ENCODE results near the gene IGF1R.

Gene IGF1R

DNA sequence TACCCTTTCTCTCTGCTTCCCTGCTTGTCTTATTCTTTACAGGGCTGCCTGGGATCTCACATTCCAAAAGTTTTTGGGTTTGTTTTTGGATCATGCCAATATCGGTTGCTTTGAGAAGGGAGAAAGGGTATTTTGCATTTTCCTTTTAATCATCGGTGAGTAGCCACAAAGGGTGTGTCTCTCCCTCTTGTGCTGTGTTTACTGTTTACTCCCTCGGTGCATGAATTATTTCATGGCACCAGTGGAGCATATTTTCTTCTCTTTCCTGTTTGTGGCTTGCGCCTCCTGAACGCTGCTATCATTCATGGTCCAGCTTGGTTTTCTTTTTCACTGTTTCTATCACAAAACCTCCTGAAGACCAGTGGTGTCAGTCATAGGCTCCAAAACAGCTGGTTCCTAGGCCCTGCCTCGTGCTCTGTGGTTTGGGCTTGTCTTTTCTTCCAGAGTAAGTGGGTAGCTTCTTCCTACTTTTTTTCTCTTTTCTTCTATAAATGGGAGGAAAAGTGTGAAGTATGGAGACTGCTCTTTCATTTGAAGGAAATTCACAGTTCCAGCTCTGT lies 54.9 kb downstream of the IGF1R start:
- no peak overlapping the region for H3K4me3 ChIP-seq (ENCODE audit: low read depth, low read length)
- no peak for DNase-seq (ENCODE audit: low read depth)
- TF ChIP-seq, protein P1, sequence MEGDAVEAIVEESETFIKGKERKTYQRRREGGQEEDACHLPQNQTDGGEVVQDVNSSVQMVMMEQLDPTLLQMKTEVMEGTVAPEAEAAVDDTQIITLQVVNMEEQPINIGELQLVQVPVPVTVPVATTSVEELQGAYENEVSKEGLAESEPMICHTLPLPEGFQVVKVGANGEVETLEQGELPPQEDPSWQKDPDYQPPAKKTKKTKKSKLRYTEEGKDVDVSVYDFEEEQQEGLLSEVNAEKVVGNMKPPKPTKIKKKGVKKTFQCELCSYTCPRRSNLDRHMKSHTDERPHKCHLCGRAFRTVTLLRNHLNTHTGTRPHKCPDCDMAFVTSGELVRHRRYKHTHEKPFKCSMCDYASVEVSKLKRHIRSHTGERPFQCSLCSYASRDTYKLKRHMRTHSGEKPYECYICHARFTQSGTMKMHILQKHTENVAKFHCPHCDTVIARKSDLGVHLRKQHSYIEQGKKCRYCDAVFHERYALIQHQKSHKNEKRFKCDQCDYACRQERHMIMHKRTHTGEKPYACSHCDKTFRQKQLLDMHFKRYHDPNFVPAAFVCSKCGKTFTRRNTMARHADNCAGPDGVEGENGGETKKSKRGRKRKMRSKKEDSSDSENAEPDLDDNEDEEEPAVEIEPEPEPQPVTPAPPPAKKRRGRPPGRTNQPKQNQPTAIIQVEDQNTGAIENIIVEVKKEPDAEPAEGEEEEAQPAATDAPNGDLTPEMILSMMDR (IDR thresholded peaks at IDR 0.05; ENCODE audit: insufficient read depth, low read depth, low read length, missing control alignments) = no peak

DNA sequence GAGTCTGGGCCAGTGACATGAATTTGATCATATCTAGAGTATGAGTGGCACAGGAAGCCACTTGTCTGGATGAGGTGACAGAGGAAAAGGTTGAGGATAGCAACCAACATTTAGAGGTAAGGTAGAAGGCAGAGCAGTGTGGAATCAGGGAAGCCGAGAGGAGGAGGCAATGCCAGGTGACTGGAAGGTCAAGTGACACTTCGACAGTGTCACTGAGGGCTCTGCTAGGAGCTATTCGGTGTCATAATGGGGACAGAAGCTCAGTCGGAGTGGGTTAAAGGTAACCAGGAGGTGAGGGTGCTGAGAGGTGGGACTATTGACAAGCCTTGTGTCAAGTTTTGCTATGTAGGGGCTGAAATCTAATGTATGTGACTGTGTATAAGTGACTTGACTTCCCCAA lies 56.7 kb downstream of the IGF1R start:
- DNase-seq (ENCODE audit: low read depth) = no peak
- TF ChIP-seq, protein P1 (IDR thresholded peaks at IDR 0.05; ENCODE audit: insufficient read depth, low read depth, low read length, missing control alignments) = no peak
- H3K4me3 ChIP-seq (ENCODE audit: low read depth, low read length) = no peak overlapping the region

DNA sequence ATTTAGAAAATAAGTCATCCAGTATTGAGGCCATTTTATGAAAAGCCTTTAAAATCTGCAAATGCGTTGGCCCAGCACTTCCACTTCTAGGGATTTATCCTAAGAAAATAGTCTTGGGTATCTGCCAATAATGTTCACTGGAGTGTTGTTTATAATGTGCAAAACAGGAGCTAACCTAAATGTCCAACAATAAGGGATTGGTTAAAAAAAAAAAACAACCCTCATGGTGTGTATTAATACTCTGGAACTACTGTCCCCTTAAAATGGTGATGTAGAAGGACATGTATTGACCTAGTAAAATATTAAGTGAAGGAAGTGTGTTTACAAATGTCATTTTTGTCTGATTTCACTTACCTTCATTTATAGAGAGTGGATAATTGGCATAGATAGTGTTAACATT lies 58.0 kb downstream of the IGF1R start:
- H3K4me3 ChIP-seq (ENCODE audit: low read depth, low read length) = no peak overlapping the region
- TF ChIP-seq, protein P1 (IDR thresholded peaks at IDR 0.05; ENCODE audit: insufficient read depth, low read depth, low read length, missing control alignments) = no peak
- no peak for DNase-seq (ENCODE audit: low read depth)

DNA sequence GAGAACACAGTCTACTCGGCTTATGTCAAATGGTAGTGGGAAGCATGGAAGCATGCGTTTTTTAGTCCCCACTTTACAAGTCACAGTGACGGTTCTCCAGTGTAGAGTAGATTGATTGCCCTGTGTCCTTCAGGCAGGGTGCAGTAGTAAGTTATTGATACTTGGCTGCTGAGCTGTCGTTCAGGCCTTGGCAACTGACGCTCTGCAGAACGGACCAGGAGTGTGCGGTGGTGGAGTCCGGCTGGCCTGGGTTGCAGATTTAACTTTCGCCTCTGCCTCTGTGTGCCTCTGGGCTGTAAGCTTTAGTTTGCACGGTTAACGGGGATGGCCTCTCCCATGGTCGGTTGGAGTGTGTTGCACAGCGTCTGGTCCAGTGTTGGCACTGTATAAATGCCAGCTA lies 58.6 kb downstream of the IGF1R start:
- H3K4me3 ChIP-seq (ENCODE audit: low read depth, low read length) = no peak overlapping the region
- TF ChIP-seq, protein P1 (IDR thresholded peaks at IDR 0.05; ENCODE audit: insufficient read depth, low read depth, low read length, missing control alignments) = no peak
- no peak for DNase-seq (ENCODE audit: low read depth)

DNA sequence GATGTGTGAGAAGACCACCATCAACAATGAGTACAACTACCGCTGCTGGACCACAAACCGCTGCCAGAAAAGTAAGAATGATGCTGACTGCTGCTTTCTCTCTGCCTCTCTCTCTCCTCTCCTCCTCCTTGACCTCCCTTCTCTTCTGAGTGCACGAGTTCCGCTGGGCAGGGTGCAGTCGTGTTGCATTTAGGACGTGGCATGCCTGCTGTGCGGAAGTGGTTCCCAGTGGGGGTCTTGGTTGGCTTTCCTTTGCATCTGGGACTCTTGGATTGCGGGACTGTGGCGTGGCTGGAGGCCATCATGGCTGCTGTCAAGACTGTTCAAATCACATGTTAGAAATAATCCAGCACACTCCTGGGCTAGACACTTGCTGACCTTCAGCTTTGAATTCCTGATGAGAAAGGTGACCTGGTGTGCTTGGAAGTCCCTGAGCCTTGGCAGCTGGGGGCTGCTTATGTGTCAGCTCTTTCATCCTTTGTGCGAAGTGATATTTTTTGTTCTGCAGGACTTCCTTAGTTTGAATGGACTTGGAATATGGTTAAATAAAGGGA lies 59.8 kb downstream of the IGF1R start:
- H3K4me3 ChIP-seq (ENCODE audit: low read depth, low read length) = no peak overlapping the region
- DNase-seq (ENCODE audit: low read depth) = no peak
- TF ChIP-seq, protein P1 (IDR thresholded peaks at IDR 0.05; ENCODE audit: insufficient read depth, low read depth, low read length, missing control alignments) = no peak

DNA sequence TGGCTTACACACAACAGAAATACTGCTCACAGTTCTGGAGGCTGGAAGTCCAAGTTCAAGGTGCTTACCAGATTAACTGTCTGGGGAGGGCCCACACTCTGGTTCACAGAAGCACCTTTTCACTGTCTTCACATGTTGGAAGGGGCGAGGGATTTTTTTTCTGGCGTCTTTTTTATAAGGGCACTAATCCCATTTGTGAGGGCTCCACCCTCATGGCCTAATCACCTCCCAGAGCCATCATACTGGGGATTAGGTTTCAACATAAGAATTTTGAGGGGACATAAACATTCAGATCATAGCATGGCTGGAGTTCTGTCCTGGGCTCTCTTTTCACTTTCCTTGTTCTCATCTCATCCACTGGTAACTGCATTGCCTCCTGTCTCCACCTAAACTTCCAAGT lies 63.5 kb downstream of the IGF1R start:
- H3K4me3 ChIP-seq (ENCODE audit: low read depth, low read length) = no peak overlapping the region
- TF ChIP-seq, protein P1 (IDR thresholded peaks at IDR 0.05; ENCODE audit: insufficient read depth, low read depth, low read length, missing control alignments) = no peak
- no peak for DNase-seq (ENCODE audit: low read depth)

Data from GM12865 (cell line).